Measurements from ENCODE around the gene AAK1.

- TF ChIP-seq YY1 (IDR thresholded peaks at IDR 0.05; ENCODE audit: insufficient read depth, insufficient read length): no peak
- no peak for TF ChIP-seq ZNF274 (IDR thresholded peaks at IDR 0.05; ENCODE audit: low read depth, low read length)
These were observed 25.2 kb downstream of the AAK1 start for GRCh38 chr2:69618362-69618761.

Measured in NT2/D1 (cell line).